ENCODE results near the gene NTN4.
"Not testable (repeated sequence)": the region's sequence is repeated elsewhere in the genome, so short reads cannot be mapped to it uniquely, and the experiment has no call there.

The NTN4 gene

DNA sequence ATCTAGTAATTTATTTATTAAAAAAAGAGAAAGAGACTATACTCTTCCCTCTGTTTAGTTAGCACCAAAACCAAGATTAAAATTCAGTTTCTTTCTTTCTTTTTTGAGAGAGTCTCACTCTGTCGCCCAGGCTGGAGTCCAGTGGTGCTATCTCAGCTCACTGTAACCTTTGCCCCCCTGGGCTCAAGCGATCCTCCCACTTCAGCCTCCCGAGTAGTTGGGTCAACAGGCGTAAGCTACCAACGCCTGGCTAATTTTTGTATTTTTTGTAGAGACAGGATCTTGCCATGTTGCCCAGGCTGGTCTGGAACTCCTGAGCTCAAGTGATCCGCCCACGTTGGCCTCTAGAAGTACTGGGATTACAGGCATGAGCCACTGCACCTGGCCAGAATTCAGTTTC is 174.1 kb downstream of the NTN4 start:
- DNase-seq = not testable (repeated sequence)

DNA sequence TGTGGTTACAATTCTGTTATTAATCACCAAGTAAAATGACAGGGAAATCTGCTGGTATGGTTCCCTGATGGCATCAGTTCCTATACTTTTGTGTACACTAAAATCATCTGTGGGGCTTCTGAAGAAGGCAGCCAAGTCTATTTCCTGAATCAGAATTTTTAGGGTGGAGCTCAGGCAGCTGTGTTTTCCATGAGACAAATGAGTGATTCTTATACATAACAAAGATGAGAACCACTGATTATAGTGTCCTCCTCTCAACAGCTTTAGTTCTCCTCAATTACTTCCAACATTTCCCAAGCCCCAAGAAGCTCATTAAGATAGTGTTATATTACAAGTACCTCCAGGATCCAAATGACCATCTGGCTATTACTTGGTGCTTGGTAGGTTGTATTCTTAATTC is 174.8 kb downstream of the NTN4 start:
- peak; percentile 25 for DNase-seq

DNA sequence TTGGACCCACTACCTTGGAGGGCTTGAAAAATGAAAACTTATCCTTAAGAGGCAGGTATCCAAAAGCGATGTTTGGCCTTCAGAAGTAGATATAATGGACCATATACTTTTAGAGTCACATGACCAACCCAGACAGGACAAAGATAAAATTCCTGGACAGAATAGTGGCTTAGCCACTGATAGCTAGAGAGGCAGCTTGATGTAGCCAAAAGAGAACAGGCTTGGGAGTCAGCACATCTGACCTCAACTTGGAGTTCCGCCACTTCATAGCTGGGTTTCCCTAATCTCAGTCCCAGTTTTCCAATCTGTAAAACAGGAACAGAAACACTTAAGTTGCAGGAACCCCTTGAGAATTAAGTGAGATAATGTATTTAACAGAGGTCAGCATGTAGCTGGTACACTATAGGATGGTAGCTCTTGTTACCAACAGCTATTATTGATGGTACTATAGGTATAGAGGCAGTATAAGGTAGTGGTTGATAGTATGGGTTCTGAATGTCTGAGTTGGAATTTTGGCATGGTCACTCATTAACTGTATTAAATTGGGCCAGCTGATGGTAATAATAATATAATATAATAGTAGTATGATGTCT is 176.1 kb downstream of the NTN4 start:
- DNase-seq = no peak

DNA sequence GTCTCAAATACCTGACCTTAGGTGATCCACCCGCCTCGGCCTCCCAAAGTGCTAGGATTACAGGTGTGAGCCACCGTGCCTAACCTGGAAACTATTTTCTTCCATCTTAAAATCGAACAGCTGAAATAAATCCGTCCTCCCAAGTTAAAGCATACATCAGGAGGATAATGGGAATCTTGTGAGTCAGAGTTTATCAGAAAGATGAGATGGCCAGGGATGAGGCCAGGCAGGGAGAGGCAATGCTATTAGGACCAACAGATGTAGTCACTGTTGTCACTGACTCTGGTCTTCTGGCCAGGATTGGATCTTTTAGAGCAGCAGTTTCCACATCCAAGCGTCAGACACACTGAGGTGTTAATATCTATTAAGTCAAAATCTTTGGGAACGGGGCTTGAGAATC is 177.5 kb downstream of the NTN4 start:
- DNase-seq = no peak

DNA sequence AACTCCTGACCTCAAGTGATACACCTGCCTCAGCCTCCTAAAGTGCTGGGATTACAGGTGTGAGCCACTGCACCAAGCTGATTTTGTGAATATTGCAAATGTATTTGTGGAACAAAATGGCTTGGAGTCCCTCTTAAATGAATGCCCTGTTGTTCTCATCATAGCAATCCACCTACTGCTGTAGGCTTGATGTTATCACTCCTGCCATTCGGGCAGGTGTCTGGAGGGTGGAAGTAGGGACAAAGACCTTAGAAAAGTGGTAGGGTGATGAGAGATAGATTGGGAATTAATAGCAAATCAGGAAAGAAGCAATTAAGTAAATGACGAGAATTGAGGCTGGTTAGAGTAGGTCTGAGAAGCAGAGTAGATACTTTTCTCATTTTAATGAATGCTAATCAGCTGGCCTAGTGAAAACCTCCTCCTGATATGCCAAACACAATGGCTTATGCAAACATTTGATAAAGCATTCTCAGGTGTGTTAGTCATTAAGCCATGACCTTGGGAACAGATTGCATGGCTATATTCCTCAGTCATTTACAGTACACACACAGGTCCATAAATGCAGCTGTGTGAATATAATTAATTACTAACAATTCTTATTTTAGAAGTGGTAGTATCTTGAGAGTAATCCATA is 178.8 kb downstream of the NTN4 start:
- peak; percentile 93 for DNase-seq

DNA sequence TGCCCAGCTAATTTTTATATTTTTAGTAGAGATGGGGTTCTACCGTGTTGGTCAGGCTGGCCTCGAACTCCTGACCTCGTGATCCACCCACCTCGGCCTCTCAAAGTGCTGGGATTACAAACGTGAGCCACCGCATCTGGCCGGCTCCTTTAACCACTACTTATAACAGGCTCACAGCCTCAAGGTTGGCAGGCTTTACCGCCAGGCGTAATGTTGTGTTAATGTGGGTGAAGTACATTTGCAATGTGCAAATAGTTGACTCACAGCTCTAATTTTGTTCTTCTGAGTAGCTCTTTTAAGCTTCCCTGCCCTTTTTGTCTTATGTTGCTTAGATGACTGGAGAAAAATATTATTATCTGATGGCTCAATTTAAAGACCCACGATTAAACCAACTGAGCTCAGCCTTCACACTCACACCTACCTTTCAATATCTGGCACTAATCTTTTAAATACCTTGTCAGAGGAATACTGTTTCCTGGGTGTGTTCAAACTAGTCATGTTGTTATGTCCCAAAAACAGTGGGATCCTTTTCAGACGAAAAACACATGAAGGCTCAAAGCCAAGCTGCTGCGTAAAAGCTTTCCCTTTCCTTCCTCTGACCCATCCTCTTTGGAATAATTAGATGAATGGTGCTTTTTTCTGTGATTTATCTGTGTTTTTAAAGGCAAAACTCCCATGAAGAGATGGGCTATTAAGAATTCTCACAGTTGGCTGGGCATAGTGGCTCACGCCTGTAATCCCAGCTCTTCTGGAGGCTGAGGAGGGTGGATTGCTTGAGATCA is 182.1 kb downstream of the NTN4 start:
- peak; percentile 87 for DNase-seq
